Measurements from ENCODE around the gene EYA2. TPM values are rescaled to one million over a fixed set of nuclear protein-coding genes. Genes with fewer than 3 reads are reported as not detected.

The EYA2 gene
- total and polyA plus RNA-seq, 8 donors, result 0.51 to 3.2 (median 1.4) TPM

DNA sequence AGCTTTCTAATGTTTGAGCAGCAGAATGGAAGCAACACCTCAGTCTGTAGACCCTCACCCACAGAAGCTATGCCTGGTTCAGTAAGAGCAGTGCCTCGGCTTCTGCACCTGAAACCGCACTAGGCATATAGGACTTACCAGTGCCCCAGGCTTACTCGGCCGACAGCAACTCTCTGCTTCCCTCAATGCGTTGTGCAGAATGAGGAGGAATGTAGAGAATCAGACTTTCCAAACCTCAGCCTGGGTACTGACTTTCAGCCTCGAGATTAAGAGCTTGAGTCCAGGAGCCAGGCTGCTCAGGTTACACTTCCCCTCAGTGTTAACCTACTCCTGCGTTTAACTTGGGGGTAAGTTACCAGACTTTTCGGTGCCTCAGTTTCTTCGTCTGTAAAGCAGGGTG lies 8.6 kb downstream of the EYA2 start:
- Histone ChIP-seq H3K9me3 (no peaks in the 10 kb centered on the region), H3K4me3 (no peak overlapping the region), H3K36me3 (no peaks in the 10 kb centered on the region), H3K27me3 (no peaks in the 10 kb centered on the region), H3K4me1 (no peaks in the 10 kb centered on the region), H3K27ac (no peak overlapping the region)
- no peak for DNase-seq
- TF ChIP-seq, protein P1, sequence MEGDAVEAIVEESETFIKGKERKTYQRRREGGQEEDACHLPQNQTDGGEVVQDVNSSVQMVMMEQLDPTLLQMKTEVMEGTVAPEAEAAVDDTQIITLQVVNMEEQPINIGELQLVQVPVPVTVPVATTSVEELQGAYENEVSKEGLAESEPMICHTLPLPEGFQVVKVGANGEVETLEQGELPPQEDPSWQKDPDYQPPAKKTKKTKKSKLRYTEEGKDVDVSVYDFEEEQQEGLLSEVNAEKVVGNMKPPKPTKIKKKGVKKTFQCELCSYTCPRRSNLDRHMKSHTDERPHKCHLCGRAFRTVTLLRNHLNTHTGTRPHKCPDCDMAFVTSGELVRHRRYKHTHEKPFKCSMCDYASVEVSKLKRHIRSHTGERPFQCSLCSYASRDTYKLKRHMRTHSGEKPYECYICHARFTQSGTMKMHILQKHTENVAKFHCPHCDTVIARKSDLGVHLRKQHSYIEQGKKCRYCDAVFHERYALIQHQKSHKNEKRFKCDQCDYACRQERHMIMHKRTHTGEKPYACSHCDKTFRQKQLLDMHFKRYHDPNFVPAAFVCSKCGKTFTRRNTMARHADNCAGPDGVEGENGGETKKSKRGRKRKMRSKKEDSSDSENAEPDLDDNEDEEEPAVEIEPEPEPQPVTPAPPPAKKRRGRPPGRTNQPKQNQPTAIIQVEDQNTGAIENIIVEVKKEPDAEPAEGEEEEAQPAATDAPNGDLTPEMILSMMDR (IDR thresholded peaks at IDR 0.05), result no peak
- WGBS, 2 donors, result 50 to 61% methylated on average over 9 of the region's 9 CpGs
- no peak for FAIRE-seq
- intact Hi-C loops (cut with DNase I), result no loop called here
- no peak for ATAC-seq

DNA sequence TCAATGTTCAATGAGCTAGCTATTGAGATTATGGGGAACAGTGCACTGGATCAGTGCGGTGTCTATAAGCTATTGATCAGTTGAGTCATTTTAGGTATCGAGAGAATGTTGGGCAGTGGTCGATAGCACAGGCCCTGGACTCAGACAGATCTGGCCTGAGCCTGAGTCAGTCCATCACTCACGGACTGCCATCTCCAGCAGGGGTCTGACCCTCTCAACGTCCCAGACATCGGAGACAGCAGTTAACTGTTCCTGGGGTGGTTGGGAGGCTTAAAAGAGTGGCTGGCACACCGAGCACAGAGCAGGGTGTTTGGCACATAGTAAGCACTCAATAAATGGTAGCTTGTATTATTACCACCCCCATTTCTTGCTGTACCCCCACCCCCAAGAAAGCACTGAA lies 9.3 kb downstream of the EYA2 start:
- intact Hi-C loops (cut with DNase I), result no loop called here
- no peaks in the 10 kb centered on the region for H3K36me3 ChIP-seq
- ATAC-seq (no peak), FAIRE-seq (no peak), DNase-seq (no peak)
- TF ChIP-seq, protein P1 (IDR thresholded peaks at IDR 0.05), result no peak
- H3K4me3 ChIP-seq, result no peak overlapping the region
- WGBS, 2 donors, result 59 to 63% methylated on average over 7 of the region's 7 CpGs
- no peaks in the 10 kb centered on the region for H3K9me3 ChIP-seq
- no peak overlapping the region for H3K27ac ChIP-seq
- H3K4me1 ChIP-seq, result no peaks in the 10 kb centered on the region
- no peaks in the 10 kb centered on the region for H3K27me3 ChIP-seq

DNA sequence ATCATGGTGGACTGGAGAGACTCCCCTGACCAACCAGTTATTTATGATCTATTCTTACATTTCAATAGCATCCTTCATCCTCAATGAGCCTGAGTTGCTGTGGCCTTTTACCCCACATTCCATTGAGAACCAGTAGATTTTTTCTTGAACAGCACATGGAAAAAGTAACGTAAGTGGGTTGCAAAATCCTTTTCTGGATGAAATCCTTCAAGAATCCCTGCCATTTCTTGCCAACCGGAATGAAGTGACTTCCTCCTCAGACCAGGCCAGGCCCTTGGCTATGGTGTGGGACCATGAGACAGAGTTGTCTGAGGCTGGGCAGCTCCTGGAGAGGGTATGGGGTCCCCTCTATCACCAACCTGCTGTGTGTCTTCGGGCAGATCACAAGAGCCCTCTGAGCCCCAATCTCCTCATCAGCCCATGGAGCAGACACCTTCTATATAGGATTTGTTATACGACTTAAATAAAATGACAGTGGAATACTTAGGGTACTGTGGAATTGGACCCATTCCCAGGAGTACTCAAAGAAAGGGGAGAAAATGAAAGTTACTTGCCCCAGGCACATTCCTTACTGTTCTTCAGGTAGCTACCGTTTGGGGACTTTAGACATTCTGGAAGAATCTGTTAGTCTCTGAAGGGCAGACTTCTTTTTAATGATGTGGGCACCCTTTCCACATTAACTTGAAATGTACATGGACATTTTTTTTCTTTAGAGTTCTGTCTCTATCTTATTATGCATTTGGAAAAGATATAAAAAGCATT lies 10.9 kb downstream of the EYA2 start:
- Histone ChIP-seq H3K9me3 (no peaks in the 10 kb centered on the region), H3K27me3 (no peaks in the 10 kb centered on the region), H3K4me3 (no peak overlapping the region), H3K4me1 (no peaks in the 10 kb centered on the region), H3K27ac (no peak overlapping the region), H3K36me3 (no peaks in the 10 kb centered on the region)
- 63 to 64% methylated on average over 5 of the region's 5 CpGs for WGBS, 2 donors
- intact Hi-C loops (cut with DNase I), result no loop called here
- FAIRE-seq (no peak), ATAC-seq (no peak), DNase-seq (no peak)
- TF ChIP-seq, protein P1 (IDR thresholded peaks at IDR 0.05), result no peak

DNA sequence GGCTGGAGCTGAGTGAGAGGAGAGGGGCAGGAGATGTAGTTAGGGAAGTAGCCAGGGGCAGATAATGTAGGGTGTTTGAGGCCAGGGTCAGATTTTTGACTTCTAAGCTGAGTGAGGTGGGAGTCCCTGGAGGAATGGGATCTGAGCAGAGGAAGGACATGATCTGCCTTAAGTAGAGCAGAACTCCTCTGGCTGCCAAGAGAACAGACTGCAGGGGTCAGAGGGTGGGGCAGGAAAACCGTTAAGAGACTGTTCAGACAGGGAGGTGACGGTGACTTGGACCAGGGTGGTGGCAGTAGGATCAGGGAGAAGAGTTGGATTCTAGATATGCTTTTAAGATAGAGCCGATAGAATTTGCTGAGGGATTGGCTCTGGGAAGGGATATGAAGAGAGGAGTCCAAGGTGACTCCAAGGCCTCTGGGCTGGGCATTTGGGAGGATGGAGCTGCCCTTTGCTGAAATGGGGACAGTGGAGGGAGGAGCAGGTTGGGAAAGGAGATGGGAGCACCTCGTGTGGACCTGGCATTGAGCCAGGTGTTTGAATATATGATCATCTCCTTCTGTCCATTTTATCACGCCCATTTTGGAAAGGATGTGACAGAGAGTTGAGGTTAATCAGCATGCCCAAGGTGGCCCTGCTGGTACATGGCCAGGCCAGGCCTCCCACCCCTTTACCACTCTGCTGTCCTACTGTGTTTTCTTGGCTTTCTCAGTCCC lies 18.8 kb downstream of the EYA2 start:
- Histone ChIP-seq H3K4me1 (no peaks in the 10 kb centered on the region), H3K4me3 (no peak overlapping the region), H3K27me3 (no peaks in the 10 kb centered on the region), H3K27ac (no peak overlapping the region), H3K36me3 (no peaks in the 10 kb centered on the region), H3K9me3 (no peaks in the 10 kb centered on the region)
- ATAC-seq (no peak), DNase-seq (no peak), FAIRE-seq (no peak)
- WGBS, 2 donors, result 61 to 68% methylated on average over 5 of the region's 5 CpGs
- intact Hi-C loops (cut with DNase I), result no loop called here
- TF ChIP-seq, protein P1 (IDR thresholded peaks at IDR 0.05), result no peak

Data from pancreas (tissue), 10 donors.